HepG2 (cell line): ENCODE data around the gene DENND4A. TPM values are rescaled to one million over a fixed set of nuclear protein-coding genes. Genes with fewer than 3 reads are reported as not detected.
A peak's percentile ranks its signal among the peaks of the same experiment; 100 is the strongest.
"Not testable (repeated sequence)": the region's sequence is repeated elsewhere in the genome, so short reads cannot be mapped to it uniquely, and the experiment has no call there.

Source experiments
- ATAC-seq: fragments of 200-7000 bp; cut with Tn5 transposase; 3 replicates; pipeline ENCODE4 v1.9.1; 2020; ENCODE audit warnings: mild to moderate bottlenecking, moderate library complexity
- BruUV-seq: library from RNA; stranded (reverse); fragments of 400-500 nt; replicated peaks from 2 replicates; lab custom pipeline; 2021; lab: Mats Ljungman, UMichigan
- CTCF ChIA-PET: fragments of 300-600 bp; formaldehyde crosslinking; extraction: SDS; loops from one replicate; lab custom pipeline; 2021; ENCODE audit warnings: low total read pairs, inconsistent platforms, low intra/inter-chr PET ratio; lab: Yijun Ruan, JAX
- POLR2A ChIA-PET: fragments of 350-600 bp; sonication (Branson Sonifier 250); formaldehyde crosslinking; loops from one replicate; lab custom pipeline; 2020; ENCODE audit warnings: antibody characterized with exemption, inconsistent platforms; lab: Yijun Ruan, JAX
- DNase-seq: peaks from one replicate; pipeline ENCODE4 v3.0.0-alpha.2; 2015; ENCODE audit warnings: low spot score
- FAIRE-seq: peaks from 3 replicates; lab custom pipeline; 2011; peaks lifted over from hg19 to GRCh38; lab: Jason Lieb, UNC
- H2AFZ ChIP-seq: one replicate; pipeline ENCODE4 v1.6.1; 2011; ENCODE audit warnings: low read length, inconsistent platforms
- H3K27ac ChIP-seq: fragments of 300-600 bp; 3 replicates; pipeline ENCODE4 v1.8.0; 2011; ENCODE audit warnings: mixed run types, mild to moderate bottlenecking, mixed read lengths, low read length, inconsistent platforms; ENCODE audit not compliant: insufficient read depth; ENCODE audit errors: extremely low read length
- H3K27me3 ChIP-seq, 2 experiments: fragments of 200-600 bp in 1 of 2; 2 replicates in 1 of 2; 3 replicates in 1 of 2; pipeline versions ENCODE4 v1.6.0 to v1.8.0; 2011; ENCODE audit warnings: low read length in 2 of 2, mild to moderate bottlenecking in 2 of 2, moderate library complexity in 2 of 2, inconsistent platforms in 1 of 2; ENCODE audit not compliant: insufficient read depth in 2 of 2, control insufficient read depth in 1 of 2
- H3K36me3 ChIP-seq, 2 experiments: fragments of 200-600 bp in 1 of 2; replicated peaks in 1 of 2; 2 replicates in 1 of 2; 3 replicates in 1 of 2; pipeline versions ENCODE4 v1.5.1 to v1.8.0; 2011; ENCODE audit warnings: low read length in 2 of 2, inconsistent platforms in 1 of 2; ENCODE audit not compliant: insufficient read depth in 2 of 2, control insufficient read depth in 1 of 2
- H3K4me1 ChIP-seq: 2 replicates; pipeline ENCODE4 v1.5.1; 2012; ENCODE audit warnings: low read length, inconsistent platforms; ENCODE audit not compliant: insufficient read depth
- H3K4me2 ChIP-seq: 2 replicates; pipeline ENCODE4 v1.6.0; 2011; ENCODE audit warnings: low read depth, low read length, inconsistent platforms
- H3K4me3 ChIP-seq, 3 experiments: fragments of 200-600 bp in 1 of 3; sonication (generic), shearing (Covaris generic) in 1 of 3; replicated peaks in 1 of 3; 2 replicates each; pipeline ENCODE4 v1.5.1; 2011 to 2016; ENCODE audit warnings: low read length in 3 of 3, inconsistent platforms in 2 of 3, low read depth in 2 of 3, mild to moderate bottlenecking in 2 of 3, control low read depth in 1 of 3, mixed read lengths in 1 of 3; ENCODE audit not compliant: insufficient read depth in 1 of 3
- H3K79me2 ChIP-seq: one replicate; pipeline ENCODE4 v1.6.1; 2011; ENCODE audit warnings: low read length, inconsistent platforms; ENCODE audit not compliant: insufficient read depth
- H3K9ac ChIP-seq: 2 replicates; pipeline ENCODE4 v1.6.0; 2011; ENCODE audit warnings: mild to moderate bottlenecking, low read depth, low read length, inconsistent platforms; ENCODE audit not compliant: insufficient read depth
- H3K9me3 ChIP-seq: 2 replicates; pipeline ENCODE4 v1.5.1; 2012; ENCODE audit warnings: mild to moderate bottlenecking, low read length
- H4K20me1 ChIP-seq: 2 replicates; pipeline ENCODE4 v1.6.0; 2011; ENCODE audit warnings: inconsistent platforms, mild to moderate bottlenecking, low read length, moderate library complexity; ENCODE audit not compliant: insufficient read depth
- FUBP1 ChIP-seq: sonication (generic); formaldehyde crosslinking; IDR thresholded peaks from 2 replicates; pipeline ENCODE4 v1.5.1; 2020; ENCODE audit warnings: missing genetic modification reagents, mild to moderate bottlenecking, borderline replicate concordance
- HDAC1 ChIP-seq: sonication (generic); formaldehyde crosslinking; IDR thresholded peaks from 2 replicates; pipeline ENCODE4 v1.5.1; 2020; ENCODE audit warnings: mild to moderate bottlenecking, missing genetic modification reagents
- HMGA1 ChIP-seq: sonication (generic); formaldehyde crosslinking; conservative IDR thresholded peaks from 2 replicates; pipeline ENCODE4 v1.4.0; 2020; ENCODE audit warnings: missing genetic modification reagents
- HMGXB3 ChIP-seq: sonication (generic); formaldehyde crosslinking; IDR thresholded peaks from 2 replicates; pipeline ENCODE4 v1.4.0; 2020; ENCODE audit warnings: missing genetic modification reagents, borderline replicate concordance
- MYC ChIP-seq: sonication (generic); formaldehyde crosslinking; IDR thresholded peaks from 2 replicates; pipeline ENCODE4 v1.9.0; 2021; ENCODE audit warnings: missing genetic modification reagents, borderline replicate concordance
- NONO ChIP-seq, 2 experiments: fragments of 450-650 bp in 1 of 2; sonication (generic) in 1 of 2; formaldehyde crosslinking in 1 of 2; IDR thresholded peaks in 1 of 2; conservative IDR thresholded peaks in 1 of 2; 2 replicates each; pipeline versions ENCODE4 v1.6.1 to v1.8.0; 2017 to 2022; ENCODE audit warnings: mild to moderate bottlenecking in 1 of 2, missing genetic modification reagents in 1 of 2, moderate library complexity in 1 of 2
- ZNF589 ChIP-seq: sonication (generic); formaldehyde crosslinking; conservative IDR thresholded peaks from 2 replicates; pipeline ENCODE4 v1.8.0; 2022; ENCODE audit warnings: mild to moderate bottlenecking, moderate library complexity, missing genetic modification reagents
- ZNF616 ChIP-seq: sonication (generic); formaldehyde crosslinking; IDR thresholded peaks from 2 replicates; pipeline ENCODE4 v1.5.0; 2020; ENCODE audit warnings: low read depth, mild to moderate bottlenecking, missing genetic modification reagents
- ZNF652 ChIP-seq: IDR thresholded peaks from 2 replicates; pipeline ENCODE4 v1.6.1; 2016; ENCODE audit warnings: low read depth, borderline replicate concordance
- WGBS: methylation state at CpG from one replicate; pipeline ENCODE4 v1.1.6; 2017; ENCODE audit warnings: low lambda C conversion rate; 5-methylcytosine and 5-hydroxymethylcytosine counted together
- in situ Hi-C: cut with HindIII; loops from 2 replicates; pipeline ENCODE4 v1.10.0; 2017; ENCODE audit warnings: low pct_unique_long_range_greater_than_20kb; ENCODE audit not compliant: extremely low pct_ligation_motif_present
- intact Hi-C: fragments of 100-400 bp; cut with micrococcal nuclease; formaldehyde crosslinking; loops from one replicate; pipeline ENCODE4 v1.10.0; 2022; ENCODE audit not compliant: unreplicated experiment
- polyA plus RNA-seq, 8 experiments: library from polyadenylated mRNA; depleted of rRNA in 3 of 8; stranded (reverse) in 7 of 8; unstranded in 1 of 8; fragments of >200 nt; fragmentation: Illumina TruSeq in 4 of 8; extraction: Trizol in 4 of 8; gene quantifications; 2 replicates each; pipeline versions ENCODE4 v1.2.1 to v1.2.3, GENCODE V29; 2011 to 2016; ENCODE audit warnings: low read depth in 4 of 8, missing spikeins in 1 of 8, mixed read lengths in 1 of 8; ENCODE audit not compliant: insufficient read depth in 1 of 8
- total RNA-seq, 5 experiments: library from RNA; depleted of rRNA; stranded (reverse); fragments of >200 nt; fragmentation: Illumina TruSeq; extraction: Trizol; gene quantifications; 2 replicates each; pipeline ENCODE4 v1.2.3, GENCODE V29; 2016; ENCODE audit warnings: low read depth in 1 of 5

DENND4A gene
- total and polyA plus RNA-seq, 2 of the 13 experiments (the other 11 are each of a cell fraction or from before 2014, with no cell fraction given): 13.2 to 18.6 TPM

DNA sequence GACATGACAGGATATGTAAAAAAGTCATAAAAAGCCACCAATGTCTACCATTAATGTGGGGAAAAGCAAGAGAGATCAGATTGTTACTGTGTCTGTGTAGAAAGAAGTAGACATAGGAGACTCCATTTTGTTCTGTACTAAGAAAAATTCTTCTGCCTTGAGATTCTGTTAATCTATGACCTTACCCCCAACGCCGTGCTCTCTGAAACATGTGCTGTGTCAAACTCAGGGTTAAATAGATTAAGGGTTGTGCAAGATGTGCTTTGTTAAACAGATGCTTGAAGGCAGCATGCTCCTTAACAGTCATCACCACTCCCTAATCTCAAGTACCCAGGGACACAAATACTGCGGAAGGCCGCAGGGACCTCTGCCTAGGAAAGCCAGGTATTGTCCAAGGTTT is 58.5 kb downstream of the DENND4A start:
- FAIRE-seq, H4K20me1 ChIP-seq, H3K27me3 ChIP-seq, intact Hi-C loops, H3K4me1 ChIP-seq, CTCF ChIA-PET, H2AFZ ChIP-seq, H3K4me3 ChIP-seq, H3K27ac ChIP-seq, H3K4me2 ChIP-seq, H3K9ac ChIP-seq, in situ Hi-C loops, H3K9me3 ChIP-seq, BruUV-seq, H3K79me2 ChIP-seq, ATAC-seq, DNase-seq, POLR2A ChIA-PET: not testable (repeated sequence)
- 0 out of 2 replicates have a peak, but pooled peaks have one; percentile 22 for TF ChIP-seq ZNF652 (CRISPR knock-in tag)
- H3K36me3 ChIP-seq: peaks cover 0 to 36% of the 10 kb centered on the region in 2 experiments; a peak in 2 of 5 replicates
- 83% methylated on average over 4 of the region's 4 CpGs for WGBS

GRCh38 chr15:65732698-65733097 is 59.4 kb downstream of the DENND4A start:
- 93% methylated on average over 2 of the region's 2 CpGs for WGBS
- H3K4me3 ChIP-seq: no peak overlapping the region
- no peaks in the 10 kb centered on the region for H4K20me1 ChIP-seq
- BruUV-seq: no TSS peak
- intact Hi-C loops (no loop called here), in situ Hi-C loops (no loop called here)
- TF ChIP-seq ZNF589 (CRISPR knock-in tag) (no peak), ZNF616 (CRISPR knock-in tag) (no peak), NONO (IDR thresholded peaks at IDR 0.05) (no peak), NONO (CRISPR knock-in tag; conservative IDR thresholded peaks at IDR 0.05) (no peak), HMGA1 (CRISPR knock-in tag) (no peak), HDAC1 (CRISPR knock-in tag) (no peak), MYC (CRISPR knock-in tag) (no peak), HMGXB3 (CRISPR knock-in tag) (no peak), FUBP1 (CRISPR knock-in tag) (no peak)
- no peaks in the 10 kb centered on the region for H3K27me3 ChIP-seq
- H3K9ac ChIP-seq: no peak overlapping the region
- CTCF ChIA-PET: no interaction called here
- H3K9me3 ChIP-seq: no peaks in the 10 kb centered on the region
- DNase-seq (no peak), ATAC-seq (no peak), FAIRE-seq (no peak)
- POLR2A ChIA-PET: no interaction called here
- no peaks in the 10 kb centered on the region for H3K79me2 ChIP-seq
- no peaks in the 10 kb centered on the region for H3K4me1 ChIP-seq
- no peak overlapping the region for H3K4me2 ChIP-seq
- H3K36me3 ChIP-seq: peaks cover 0 to 27% of the 10 kb centered on the region in 2 experiments; a peak in 2 of 5 replicates
- H2AFZ ChIP-seq: no peak overlapping the region
- no peak overlapping the region for H3K27ac ChIP-seq
